ENCODE measurements around the gene WDR47. TPM values are rescaled to one million over a fixed set of nuclear protein-coding genes. Genes with fewer than 3 reads are reported as not detected.

Gene WDR47
- total RNA-seq, 2 donors from 2014 or later, result 6.4 to 25.7 TPM

GRCh38 chr1:109084563-109085517 lies 42.9 kb upstream of the WDR47 start:
- no peak for DNase-seq (ENCODE audit: low spot score)
- no peak for TF ChIP-seq CTCF (IDR thresholded peaks at IDR 0.05)
- TF ChIP-seq POLR2A (IDR thresholded peaks at IDR 0.05), result no peak
- intact Hi-C loops (cut with DNase I), result no loop called here
- no peaks in the 10 kb centered on the region for H3K27me3 ChIP-seq (replicated peaks; ENCODE audit: insufficient read depth)
- no peak overlapping the region for H3K4me3 ChIP-seq
- H3K27ac ChIP-seq, result no peak overlapping the region
- H3K36me3 ChIP-seq, result no peaks in the 10 kb centered on the region
- no peaks in the 10 kb centered on the region for H3K9me3 ChIP-seq
- no peaks in the 10 kb centered on the region for H3K4me1 ChIP-seq (replicated peaks)
- 84% methylated on average over 13 of the region's 13 CpGs for WGBS

GRCh38 chr1:109083923-109084322 lies 42.0 kb upstream of the WDR47 start:
- no peak overlapping the region for H3K4me3 ChIP-seq
- 90% methylated on average over 1 of the region's 1 CpG for WGBS
- no peaks in the 10 kb centered on the region for H3K27me3 ChIP-seq (replicated peaks; ENCODE audit: insufficient read depth)
- H3K4me1 ChIP-seq (replicated peaks), result no peaks in the 10 kb centered on the region
- no peak overlapping the region for H3K27ac ChIP-seq
- no peaks in the 10 kb centered on the region for H3K36me3 ChIP-seq
- TF ChIP-seq POLR2AphosphoS5 (IDR thresholded peaks at IDR 0.05), result no peak
- no peak for TF ChIP-seq CTCF (IDR thresholded peaks at IDR 0.05)
- TF ChIP-seq POLR2A (IDR thresholded peaks at IDR 0.05), result no peak
- DNase-seq (ENCODE audit: low spot score), result no peak
- no peaks in the 10 kb centered on the region for H3K9me3 ChIP-seq
- intact Hi-C loops (cut with DNase I), result no loop called here

- no peak for DNase-seq (ENCODE audit: low spot score)
- Histone ChIP-seq H3K36me3 (no peaks in the 10 kb centered on the region), H3K4me1 (replicated peaks) (no peaks in the 10 kb centered on the region), H3K27me3 (replicated peaks; ENCODE audit: insufficient read depth) (no peaks in the 10 kb centered on the region), H3K4me3 (no peak overlapping the region), H3K9me3 (no peaks in the 10 kb centered on the region), H3K27ac (no peak overlapping the region)
- 84% methylated on average over 3 of the region's 3 CpGs for WGBS
- TF ChIP-seq CTCF (IDR thresholded peaks at IDR 0.05) (no peak), POLR2A (IDR thresholded peaks at IDR 0.05) (no peak), POLR2AphosphoS5 (IDR thresholded peaks at IDR 0.05) (no peak)
- intact Hi-C loops (cut with DNase I), result no loop called here
Measured at GRCh38 chr1:109083501-109083900, 41.6 kb upstream of the WDR47 start.

GRCh38 chr1:109080441-109081082 lies 38.7 kb upstream of the WDR47 start:
- 83% methylated on average over 5 of the region's 5 CpGs for WGBS
- H3K4me3 ChIP-seq, result no peak overlapping the region
- no peaks in the 10 kb centered on the region for H3K36me3 ChIP-seq
- intact Hi-C loops (cut with DNase I), result no loop called here
- no peak for DNase-seq (ENCODE audit: low spot score)
- no peak for TF ChIP-seq POLR2A (IDR thresholded peaks at IDR 0.05)
- no peak for TF ChIP-seq CTCF (IDR thresholded peaks at IDR 0.05)
- TF ChIP-seq POLR2AphosphoS5 (IDR thresholded peaks at IDR 0.05), result no peak
- no peaks in the 10 kb centered on the region for H3K27me3 ChIP-seq (replicated peaks; ENCODE audit: insufficient read depth)
- H3K4me1 ChIP-seq (replicated peaks), result no peaks in the 10 kb centered on the region
- H3K27ac ChIP-seq, result peak overlapping the region in 1 of 2 donors; percentile 42
- H3K9me3 ChIP-seq, result no peaks in the 10 kb centered on the region

Data from prostate gland (tissue), 2 donors.